A673 (cell line): ENCODE data around the gene LARGE2.

Experiments
- EZH2 ChIP-seq: fragments of 200-600 bp; sonication (generic); IDR thresholded peaks from 2 replicates; pipeline ENCODE4 v1.6.1; 2017; ENCODE audit warnings: borderline replicate concordance, low read depth, mild to moderate bottlenecking, mixed read lengths, antibody characterized with exemption, low read length; ENCODE audit not compliant: poor library complexity, severe bottlenecking
- TF ChIP-seq, protein P1 (sequence below): fragments of 300-800, 200-600 bp; sonication (generic); conservative IDR thresholded peaks from 2 replicates; pipeline ENCODE4 v1.5.1; 2017; ENCODE audit warnings: low read depth, mild to moderate bottlenecking, antibody characterized with exemption, low read length, moderate library complexity, mixed read lengths

- TF ChIP-seq, protein P1, sequence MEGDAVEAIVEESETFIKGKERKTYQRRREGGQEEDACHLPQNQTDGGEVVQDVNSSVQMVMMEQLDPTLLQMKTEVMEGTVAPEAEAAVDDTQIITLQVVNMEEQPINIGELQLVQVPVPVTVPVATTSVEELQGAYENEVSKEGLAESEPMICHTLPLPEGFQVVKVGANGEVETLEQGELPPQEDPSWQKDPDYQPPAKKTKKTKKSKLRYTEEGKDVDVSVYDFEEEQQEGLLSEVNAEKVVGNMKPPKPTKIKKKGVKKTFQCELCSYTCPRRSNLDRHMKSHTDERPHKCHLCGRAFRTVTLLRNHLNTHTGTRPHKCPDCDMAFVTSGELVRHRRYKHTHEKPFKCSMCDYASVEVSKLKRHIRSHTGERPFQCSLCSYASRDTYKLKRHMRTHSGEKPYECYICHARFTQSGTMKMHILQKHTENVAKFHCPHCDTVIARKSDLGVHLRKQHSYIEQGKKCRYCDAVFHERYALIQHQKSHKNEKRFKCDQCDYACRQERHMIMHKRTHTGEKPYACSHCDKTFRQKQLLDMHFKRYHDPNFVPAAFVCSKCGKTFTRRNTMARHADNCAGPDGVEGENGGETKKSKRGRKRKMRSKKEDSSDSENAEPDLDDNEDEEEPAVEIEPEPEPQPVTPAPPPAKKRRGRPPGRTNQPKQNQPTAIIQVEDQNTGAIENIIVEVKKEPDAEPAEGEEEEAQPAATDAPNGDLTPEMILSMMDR = no peak
- no peak for TF ChIP-seq EZH2
These were observed 5.4 kb downstream of the LARGE2 start for GRCh38 chr11:45927684-45928413.
